Measurements from ENCODE around the gene FAM50B. TPM values are rescaled to one million over a fixed set of nuclear protein-coding genes. Genes with fewer than 3 reads are reported as not detected.

Gene FAM50B
- total RNA-seq, 4 donors from 2014 or later = 4.4 to 19.6 (median 15.3) TPM

DNA sequence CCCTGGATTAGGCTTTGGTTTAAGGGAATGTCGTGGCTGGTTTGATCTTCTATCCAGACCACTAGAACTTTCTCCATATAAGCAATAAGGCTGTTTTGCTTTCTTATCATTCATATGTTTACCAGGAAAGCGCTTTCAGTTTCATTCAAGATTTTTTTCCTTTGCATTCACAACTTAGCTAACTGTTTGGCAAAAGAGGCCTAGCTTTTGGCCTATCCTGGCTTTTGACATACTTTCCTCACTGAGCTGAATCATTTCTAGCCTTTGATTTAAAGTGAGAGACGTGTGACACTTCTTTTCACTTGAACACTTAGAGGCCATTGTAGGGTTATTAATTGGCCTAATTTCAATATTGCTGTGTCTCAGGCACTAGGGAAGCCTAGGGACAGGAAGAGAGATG lies 1.7 kb upstream of the FAM50B start:
- DNase-seq (no peak), ATAC-seq (no peak)
- in situ Hi-C loops (cut with MboI; ENCODE audit: low sequenced_read_pairs in 4 of 4) = loop anchor here in 1 of 4 donors (10.0 kb wide), 1 partner anchor 87 kb away; no protein-coding TSS in a partner anchor
- no peak overlapping the region for H3K4me3 ChIP-seq
- no peaks in the 10 kb centered on the region for H3K27me3 ChIP-seq
- intact Hi-C loops (cut with DNase I; ENCODE audit: low total_unique reads) = no loop called here
- no peaks in the 10 kb centered on the region for H3K9me3 ChIP-seq
- no peak for TF ChIP-seq POLR2A (IDR thresholded peaks at IDR 0.05)
- TF ChIP-seq, protein P1, sequence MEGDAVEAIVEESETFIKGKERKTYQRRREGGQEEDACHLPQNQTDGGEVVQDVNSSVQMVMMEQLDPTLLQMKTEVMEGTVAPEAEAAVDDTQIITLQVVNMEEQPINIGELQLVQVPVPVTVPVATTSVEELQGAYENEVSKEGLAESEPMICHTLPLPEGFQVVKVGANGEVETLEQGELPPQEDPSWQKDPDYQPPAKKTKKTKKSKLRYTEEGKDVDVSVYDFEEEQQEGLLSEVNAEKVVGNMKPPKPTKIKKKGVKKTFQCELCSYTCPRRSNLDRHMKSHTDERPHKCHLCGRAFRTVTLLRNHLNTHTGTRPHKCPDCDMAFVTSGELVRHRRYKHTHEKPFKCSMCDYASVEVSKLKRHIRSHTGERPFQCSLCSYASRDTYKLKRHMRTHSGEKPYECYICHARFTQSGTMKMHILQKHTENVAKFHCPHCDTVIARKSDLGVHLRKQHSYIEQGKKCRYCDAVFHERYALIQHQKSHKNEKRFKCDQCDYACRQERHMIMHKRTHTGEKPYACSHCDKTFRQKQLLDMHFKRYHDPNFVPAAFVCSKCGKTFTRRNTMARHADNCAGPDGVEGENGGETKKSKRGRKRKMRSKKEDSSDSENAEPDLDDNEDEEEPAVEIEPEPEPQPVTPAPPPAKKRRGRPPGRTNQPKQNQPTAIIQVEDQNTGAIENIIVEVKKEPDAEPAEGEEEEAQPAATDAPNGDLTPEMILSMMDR (IDR thresholded peaks at IDR 0.05 in 4 of 5, conservative IDR thresholded peaks at IDR 0.05 in 1 of 5) = no peak
- peak overlapping the region; percentile 80 to 95 (median 89) for H3K27ac ChIP-seq
- peaks cover 4 to 9% of the 10 kb centered on the region in 2 donors for H3K4me1 ChIP-seq
- H3K36me3 ChIP-seq = no peaks in the 10 kb centered on the region

DNA sequence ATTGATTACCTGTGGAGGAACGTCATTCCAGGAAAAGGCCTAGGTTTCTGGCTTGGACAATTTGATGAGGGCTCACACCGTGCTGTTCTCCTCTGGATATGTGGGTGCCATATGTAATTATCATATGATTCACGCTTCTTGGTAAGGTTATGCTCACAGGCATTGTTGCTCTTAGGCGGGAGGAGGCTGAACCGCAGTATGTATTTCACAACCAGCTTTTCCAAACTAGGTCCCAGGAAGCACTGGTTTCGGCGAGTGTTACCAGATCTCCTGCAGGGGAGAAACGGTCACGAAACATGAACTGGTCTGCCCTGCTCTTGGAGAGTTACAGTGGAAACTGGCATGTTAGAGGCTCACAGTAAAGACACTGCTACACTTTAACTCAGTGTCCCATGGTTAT lies 793 bp upstream of the FAM50B start:
- ATAC-seq = peak; percentile 63 to 69
- in situ Hi-C loops (cut with MboI; ENCODE audit: low sequenced_read_pairs in 4 of 4) (loop anchor here in 1 of 4 donors (10.0 kb wide), 1 partner anchor 86 kb away; no protein-coding TSS in a partner anchor), intact Hi-C loops (cut with DNase I; ENCODE audit: low total_unique reads) (loop anchor here (2.0 kb wide), 1 partner anchor 106 kb away; no protein-coding TSS in a partner anchor)

DNA sequence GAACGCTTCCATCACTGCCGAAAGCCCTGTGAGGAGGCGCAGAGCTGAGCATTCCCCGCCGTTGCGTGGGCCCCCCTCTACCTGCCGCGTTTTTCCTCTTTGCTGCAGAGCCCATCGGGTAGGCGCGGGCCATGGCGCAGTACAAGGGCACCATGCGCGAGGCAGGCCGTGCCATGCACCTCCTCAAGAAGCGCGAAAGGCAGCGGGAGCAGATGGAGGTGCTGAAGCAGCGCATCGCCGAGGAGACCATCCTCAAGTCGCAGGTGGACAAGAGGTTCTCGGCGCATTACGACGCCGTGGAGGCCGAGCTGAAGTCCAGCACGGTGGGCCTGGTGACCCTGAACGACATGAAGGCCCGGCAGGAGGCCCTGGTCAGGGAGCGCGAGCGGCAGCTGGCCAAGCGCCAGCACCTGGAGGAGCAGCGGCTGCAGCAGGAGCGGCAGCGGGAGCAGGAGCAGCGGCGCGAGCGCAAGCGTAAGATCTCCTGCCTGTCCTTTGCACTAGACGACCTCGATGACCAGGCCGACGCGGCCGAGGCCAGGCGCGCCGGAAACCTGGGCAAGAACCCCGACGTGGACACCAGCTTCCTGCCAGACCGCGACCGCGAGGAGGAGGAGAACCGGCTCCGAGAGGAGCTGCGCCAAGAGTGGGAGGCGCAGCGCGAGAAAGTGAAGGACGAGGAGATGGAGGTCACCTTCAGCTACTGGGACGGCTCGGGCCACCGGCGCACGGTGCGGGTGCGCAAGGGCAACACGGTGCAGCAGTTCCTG lies 693 bp downstream of the FAM50B start:
- Histone ChIP-seq H3K27me3 (no peaks in the 10 kb centered on the region), H3K27ac (peak overlapping the region; percentile 80 to 95 (median 89)), H3K36me3 (no peaks in the 10 kb centered on the region), H3K9me3 (no peaks in the 10 kb centered on the region), H3K4me1 (peaks cover 4 to 8% of the 10 kb centered on the region in 2 donors), H3K4me3 (peak overlapping the region; percentile 58 to 68 (median 60))
- in situ Hi-C loops (cut with MboI; ENCODE audit: low sequenced_read_pairs in 4 of 4) (loop anchor here in 1 of 4 donors (10.0 kb wide), 1 partner anchor 85 kb away; no protein-coding TSS in a partner anchor), intact Hi-C loops (cut with DNase I; ENCODE audit: low total_unique reads) (loop anchor here (1.0 to 5.0 kb wide), 4 partner anchors 35 to 142 kb away; no protein-coding TSS in a partner anchor)
- peak; percentile 3 to 5 for ATAC-seq
- peak in 1 of 2 donors; percentile 21 for DNase-seq
- TF ChIP-seq POLR2A (IDR thresholded peaks at IDR 0.05) = no peak
- TF ChIP-seq, protein P1 (IDR thresholded peaks at IDR 0.05 in 4 of 5, conservative IDR thresholded peaks at IDR 0.05 in 1 of 5) = no peak

More for the DNA sequence above, 793 bp upstream of the FAM50B start:
- peak overlapping the region; percentile 80 to 95 (median 89) for H3K27ac ChIP-seq
- peak overlapping the region; percentile 58 to 68 (median 60) for H3K4me3 ChIP-seq
- no peaks in the 10 kb centered on the region for H3K9me3 ChIP-seq
- TF ChIP-seq, protein P1 (IDR thresholded peaks at IDR 0.05 in 4 of 5, conservative IDR thresholded peaks at IDR 0.05 in 1 of 5) = no peak
- TF ChIP-seq POLR2A (IDR thresholded peaks at IDR 0.05) = peak in 1 of 2 donors; percentile 4
- no peaks in the 10 kb centered on the region for H3K36me3 ChIP-seq
- peak in 1 of 2 donors; percentile 49 for DNase-seq
- H3K27me3 ChIP-seq = no peaks in the 10 kb centered on the region
- H3K4me1 ChIP-seq = peaks cover 4 to 8% of the 10 kb centered on the region in 2 donors

DNA sequence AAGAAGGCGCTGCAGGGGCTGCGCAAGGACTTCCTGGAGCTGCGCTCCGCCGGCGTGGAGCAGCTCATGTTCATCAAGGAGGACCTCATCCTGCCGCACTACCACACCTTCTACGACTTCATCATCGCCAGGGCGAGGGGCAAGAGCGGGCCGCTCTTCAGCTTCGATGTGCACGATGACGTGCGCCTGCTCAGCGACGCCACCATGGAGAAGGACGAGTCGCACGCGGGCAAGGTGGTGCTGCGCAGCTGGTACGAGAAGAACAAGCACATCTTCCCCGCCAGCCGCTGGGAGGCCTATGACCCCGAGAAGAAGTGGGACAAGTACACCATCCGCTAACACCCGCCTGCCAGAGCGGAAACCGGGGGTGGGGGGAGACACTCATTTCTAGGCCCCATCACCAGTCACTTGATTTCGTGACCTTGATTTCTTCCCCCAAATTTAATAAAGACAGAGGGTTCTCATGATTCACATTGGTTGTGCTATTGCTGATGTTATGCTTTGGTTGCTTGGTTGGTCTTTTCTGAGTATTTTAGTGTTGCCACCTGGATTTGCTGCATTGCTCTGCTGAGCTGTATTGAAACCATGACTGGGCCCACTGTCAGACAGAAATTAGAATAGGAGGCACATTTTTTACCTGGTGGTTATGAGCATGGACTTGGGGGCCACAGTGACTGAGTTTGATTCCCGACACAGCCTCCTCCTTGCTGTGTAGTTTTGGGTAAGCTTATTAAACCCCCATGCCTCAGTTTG lies 1.5 kb downstream of the FAM50B start:
- Histone ChIP-seq H3K9me3 (no peaks in the 10 kb centered on the region), H3K27ac (peak overlapping the region in 2 of 4 donors; percentile 88 to 95), H3K4me1 (peaks cover 4 to 8% of the 10 kb centered on the region in 2 donors), H3K36me3 (no peaks in the 10 kb centered on the region), H3K4me3 (peak overlapping the region; percentile 58 to 68 (median 60)), H3K27me3 (no peaks in the 10 kb centered on the region)
- intact Hi-C loops (cut with DNase I; ENCODE audit: low total_unique reads) (loop anchor here (2.0 to 5.0 kb wide), 2 partner anchors 34 to 142 kb away; no protein-coding TSS in a partner anchor), in situ Hi-C loops (cut with MboI; ENCODE audit: low sequenced_read_pairs in 4 of 4) (no loop called here)
- no peak for ATAC-seq
- no peak for TF ChIP-seq POLR2A (IDR thresholded peaks at IDR 0.05)
- TF ChIP-seq, protein P1 (IDR thresholded peaks at IDR 0.05 in 4 of 5, conservative IDR thresholded peaks at IDR 0.05 in 1 of 5) = no peak
- no peak for DNase-seq

All from gastrocnemius medialis (tissue), 4 donors.